Fibroblast of skin of abdomen (primary cell): Measurements from ENCODE around the gene KCNJ9.
A peak's percentile ranks its signal among the peaks of the same experiment; 100 is the strongest.
"Not testable (repeated sequence)": the region's sequence is repeated elsewhere in the genome, so short reads cannot be mapped to it uniquely, and the experiment has no call there.

ENCODE experiments used
- DNase-seq: peaks from one replicate; pipeline ENCODE4 v3.0.0-alpha.2; 2013

Gene KCNJ9

DNA sequence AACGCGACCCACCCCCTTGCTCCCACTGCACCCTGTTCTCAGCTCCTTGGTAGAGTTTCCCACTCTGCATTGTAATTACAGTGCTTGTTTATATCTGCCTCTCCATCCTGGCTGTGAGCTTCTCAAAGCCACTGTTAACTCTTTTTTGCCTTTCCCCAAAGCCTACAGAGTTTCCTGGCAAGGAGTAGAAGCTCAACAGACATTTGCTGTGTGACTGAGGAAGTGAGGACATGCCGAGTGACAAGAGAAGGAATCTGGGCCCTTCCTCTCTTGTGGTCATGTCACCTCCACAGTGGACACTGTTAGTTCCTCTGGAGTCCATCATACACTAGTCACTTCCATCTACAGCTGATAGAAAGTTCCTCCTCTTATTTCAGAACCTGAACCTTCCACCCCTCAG is 23.1 kb downstream of the KCNJ9 start:
- no peak for DNase-seq

DNA sequence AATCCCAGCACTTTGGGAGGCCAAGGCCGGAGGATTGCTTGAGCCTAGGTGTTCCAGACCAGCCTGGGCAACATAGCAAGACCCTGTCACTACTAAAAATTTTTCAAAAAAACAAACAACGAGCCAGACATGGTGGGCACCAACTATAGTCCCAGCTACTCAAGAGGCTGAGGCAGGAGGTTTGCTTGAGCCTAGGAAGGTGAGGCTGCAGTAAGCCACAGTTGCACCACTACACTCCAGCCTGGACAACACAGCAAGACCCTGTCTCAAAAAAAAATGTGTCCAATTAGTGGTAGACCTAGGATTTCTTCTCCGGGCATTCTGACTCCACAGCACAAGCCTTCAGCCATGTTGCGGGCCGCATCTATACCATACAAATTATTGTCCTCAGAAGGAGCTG is 23.8 kb downstream of the KCNJ9 start:
- no peak for DNase-seq

- no peak for DNase-seq
These were observed 26.2 kb downstream of the KCNJ9 start for GRCh38 chr1:160107512-160107911.

GRCh38 chr1:160108888-160109662 is 27.7 kb downstream of the KCNJ9 start:
- DNase-seq, result peak; percentile 40

DNA sequence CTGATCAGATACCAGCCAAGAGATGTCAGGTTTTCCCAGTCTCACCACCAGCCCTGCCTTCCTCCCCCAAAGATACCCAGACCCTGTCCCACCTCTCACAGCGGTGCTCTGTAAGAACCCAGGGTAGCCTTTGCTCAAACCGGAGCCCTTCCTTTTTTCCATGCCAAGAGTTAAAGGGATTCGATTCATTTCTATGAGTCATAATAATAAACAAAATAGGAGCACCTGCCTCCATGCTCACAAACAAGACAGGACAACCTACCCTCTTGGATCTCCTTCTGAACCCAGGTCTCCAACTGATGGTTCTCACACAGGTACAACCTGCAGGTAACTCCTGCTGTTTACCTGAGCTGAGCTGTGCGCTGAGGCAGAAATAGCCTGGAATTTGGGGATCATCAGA is 28.3 kb downstream of the KCNJ9 start:
- DNase-seq, result no peak

- not testable (repeated sequence) for DNase-seq
These were observed 30.1 kb downstream of the KCNJ9 start for GRCh38 chr1:160111462-160111861.

GRCh38 chr1:160112357-160112756 is 31.0 kb downstream of the KCNJ9 start:
- DNase-seq, result no peak

- no peak for DNase-seq
These were observed 32.1 kb downstream of the KCNJ9 start for GRCh38 chr1:160113407-160113806.

DNA sequence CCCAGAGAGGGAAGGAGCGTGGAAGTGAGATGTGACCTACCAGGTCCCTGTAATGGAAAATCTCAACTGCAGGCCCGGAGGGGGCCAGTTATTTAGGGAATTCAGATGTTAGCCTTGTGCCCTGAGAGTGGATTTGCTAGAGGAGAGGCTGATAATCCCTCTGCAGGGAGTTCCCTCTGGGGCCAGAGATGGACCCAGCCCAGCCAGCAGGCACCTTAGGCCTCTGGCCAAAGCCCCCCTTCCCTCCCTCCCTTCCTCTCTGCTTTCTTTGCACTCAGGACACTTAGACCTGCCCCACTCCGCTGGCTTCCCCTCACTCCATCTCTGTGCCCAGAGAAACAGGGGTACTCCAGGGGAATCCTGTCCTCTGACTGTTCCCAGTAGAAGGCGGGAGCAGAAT is 32.7 kb downstream of the KCNJ9 start:
- no peak for DNase-seq

DNA sequence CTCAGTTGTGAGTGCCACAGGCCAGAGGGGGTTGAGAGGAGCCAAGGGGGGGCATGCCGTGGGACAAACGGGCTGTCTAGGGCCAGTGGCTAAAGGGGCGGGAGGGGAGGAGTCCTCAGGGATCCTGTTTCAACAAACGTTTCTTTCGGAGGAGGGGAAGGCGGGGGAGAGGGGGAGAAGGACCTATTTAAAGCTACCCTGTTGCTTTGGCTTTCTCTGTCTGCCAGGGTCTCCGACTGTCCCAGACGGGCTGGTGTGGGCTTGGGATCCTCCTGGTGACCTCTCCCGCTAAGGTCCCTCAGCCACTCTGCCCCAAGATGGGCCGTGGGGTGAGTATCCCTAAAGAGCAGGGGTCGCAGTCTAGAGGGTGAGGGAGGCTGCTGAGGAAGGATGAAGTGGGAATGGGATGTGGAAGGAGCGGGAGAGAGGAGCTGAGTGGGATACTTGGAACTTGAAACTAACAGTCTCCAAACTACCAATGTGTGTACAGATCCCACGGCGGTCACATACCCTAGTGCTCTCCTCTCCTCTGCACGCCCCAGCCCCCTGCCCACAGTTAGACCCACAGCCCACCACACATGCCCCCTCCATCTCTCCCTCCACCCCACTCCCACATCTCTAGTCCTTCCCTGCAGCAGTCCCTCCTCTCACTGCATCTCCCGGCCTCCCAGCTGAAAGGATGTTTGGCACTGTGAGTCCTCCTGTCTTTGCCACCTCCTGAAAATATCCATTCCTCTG is 34.4 kb downstream of the KCNJ9 start, which contains the start of gene ATP1A2:
Gene ATP1A2, plus strand, starts transcription at position 215 of the 738 bp plus-strand sequence. Its CDS starts 103 bp downstream, at position 318.
- DNase-seq, result no peak

GRCh38 chr1:160116283-160117147 is 35.2 kb downstream of the KCNJ9 start:
- DNase-seq, result peak; percentile 40

- no peak for DNase-seq
These were observed 36.0 kb downstream of the KCNJ9 start for GRCh38 chr1:160117300-160117699.

DNA sequence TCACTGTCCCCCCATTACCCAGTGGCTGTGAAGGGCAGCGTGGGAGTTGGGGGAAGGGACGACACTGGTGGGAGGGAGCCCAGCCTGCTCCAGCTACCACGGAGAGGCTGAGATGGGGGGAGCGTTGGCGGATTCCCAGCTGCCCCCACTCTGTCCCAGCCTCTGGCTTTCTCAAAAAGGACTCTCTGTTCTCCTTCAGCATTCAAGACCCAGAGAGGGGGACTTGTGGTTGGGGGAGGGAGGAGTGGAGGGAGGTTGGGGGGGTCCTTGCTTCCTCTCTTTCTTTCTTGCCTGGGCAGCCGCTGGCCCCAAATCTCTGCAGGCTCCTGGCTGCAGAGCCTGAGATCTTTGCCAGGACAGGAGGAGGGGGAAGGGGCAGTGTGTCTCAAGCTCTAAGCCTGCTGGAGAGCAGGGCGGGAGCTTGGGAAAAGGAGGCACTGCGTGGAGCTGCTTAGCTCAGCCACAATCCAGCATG is 36.4 kb downstream of the KCNJ9 start:
- DNase-seq, result peak; percentile 49

DNA sequence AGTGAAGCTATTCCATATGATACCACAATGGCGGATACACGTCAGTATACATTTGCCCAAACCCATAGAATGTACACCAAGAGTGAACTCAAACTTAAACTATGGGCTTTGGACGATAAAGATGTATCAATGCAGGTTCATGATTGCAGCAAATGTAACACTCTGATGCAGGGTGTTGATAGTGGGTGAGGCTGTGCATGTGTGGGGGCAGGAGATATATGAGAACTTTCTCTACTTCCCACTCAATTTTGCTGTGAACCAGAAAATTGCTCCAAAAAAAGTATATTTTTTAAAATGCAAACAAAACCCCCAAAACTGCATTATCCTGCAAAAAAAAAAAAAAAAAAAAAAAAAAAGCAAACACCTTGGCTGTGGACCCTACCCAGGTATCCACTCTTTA is 37.6 kb downstream of the KCNJ9 start:
- DNase-seq, result no peak

- DNase-seq, result no peak
These were observed 39.5 kb downstream of the KCNJ9 start for GRCh38 chr1:160120797-160121196.

GRCh38 chr1:160121388-160121787 is 40.0 kb downstream of the KCNJ9 start:
- DNase-seq, result peak; percentile 28

GRCh38 chr1:160122978-160123495 is 41.7 kb downstream of the KCNJ9 start:
- DNase-seq, result no peak

- DNase-seq, result no peak
These were observed 42.4 kb downstream of the KCNJ9 start for GRCh38 chr1:160123726-160124125.

DNA sequence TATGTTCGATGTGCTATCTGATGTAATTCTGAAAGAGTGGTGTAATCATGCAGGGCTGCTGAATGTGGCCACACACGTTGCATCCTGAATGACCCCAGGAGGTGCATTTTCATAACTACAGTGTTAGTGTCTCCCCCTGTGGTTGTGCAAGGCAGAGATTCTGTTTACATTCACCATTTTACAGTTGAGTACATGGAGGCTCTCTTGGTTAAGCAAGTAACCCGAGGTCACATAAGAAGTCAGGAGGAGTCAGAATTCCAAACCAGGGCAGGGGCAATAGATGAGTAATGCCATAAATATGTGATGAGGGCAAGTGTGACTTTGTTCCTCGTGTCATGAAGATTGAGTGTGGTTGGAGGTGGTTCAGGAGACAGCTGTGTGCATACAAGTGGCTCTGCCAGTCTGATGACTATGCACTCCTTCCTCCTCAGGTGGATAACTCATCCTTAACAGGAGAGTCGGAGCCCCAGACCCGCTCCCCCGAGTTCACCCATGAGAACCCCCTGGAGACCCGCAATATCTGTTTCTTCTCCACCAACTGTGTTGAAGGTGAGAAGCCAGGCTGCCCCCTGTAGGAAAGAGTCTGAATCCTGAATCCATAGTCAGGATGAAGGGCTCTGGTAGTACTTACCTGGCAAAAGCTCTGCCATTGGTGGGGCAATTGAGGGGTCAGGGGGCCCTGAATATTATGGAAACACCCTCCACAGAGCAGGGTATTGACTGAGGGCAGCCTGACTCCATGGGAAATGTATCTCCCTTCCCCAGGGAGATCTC is 43.6 kb downstream of the KCNJ9 start:
- peak; percentile 74 for DNase-seq

DNA sequence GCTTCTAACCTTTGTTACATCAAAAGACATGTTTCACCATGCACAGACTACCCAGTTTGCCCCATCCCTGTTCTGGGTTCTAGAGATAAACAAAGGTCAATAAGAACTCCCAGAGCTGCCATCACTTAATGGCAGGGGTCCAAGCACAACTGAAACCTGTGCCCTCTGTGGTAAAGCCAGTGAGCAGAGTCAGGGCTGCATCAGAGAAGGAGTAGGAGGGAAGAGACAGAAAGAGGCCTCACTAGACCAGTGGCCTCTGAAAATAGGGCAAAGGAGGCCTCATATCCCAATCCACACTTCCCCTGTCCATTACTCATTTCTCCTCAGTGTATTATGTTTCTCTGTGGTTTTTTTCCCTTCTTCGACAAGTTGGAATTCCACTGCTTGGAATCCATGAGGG is 44.4 kb downstream of the KCNJ9 start:
- DNase-seq, result no peak

GRCh38 chr1:160126342-160126741 is 45.0 kb downstream of the KCNJ9 start:
- DNase-seq, result not testable (repeated sequence)

GRCh38 chr1:160127381-160127780 is 46.0 kb downstream of the KCNJ9 start:
- DNase-seq, result no peak
